ENCODE data around the gene NPL. TPM values are rescaled to one million over a fixed set of nuclear protein-coding genes. Genes with fewer than 3 reads are reported as not detected.

Gene NPL
- total and polyA plus RNA-seq, 2 donors (not counting 1 experiment from before 2014, with no cell fraction given): 1.4 to 2.6 TPM

GRCh38 chr1:182778862-182779261 is 10.7 kb upstream of the NPL start:
- no peaks in the 10 kb centered on the region for H3K36me3 ChIP-seq (ENCODE audit: control insufficient read depth, insufficient read depth, low read length)
- no peak overlapping the region for H3K9ac ChIP-seq (ENCODE audit: insufficient read depth, low read length)
- H3K79me2 ChIP-seq (ENCODE audit: control insufficient read depth, insufficient read depth, low read length): no peaks in the 10 kb centered on the region
- H3K9me3 ChIP-seq (ENCODE audit: control insufficient read depth, insufficient read depth, low read depth, low read length): no peaks in the 10 kb centered on the region
- no peak overlapping the region for H3K4me2 ChIP-seq (ENCODE audit: extremely low read depth, insufficient read depth, low read length)
- DNase-seq (ENCODE audit: low read depth in 2 of 2): no peak
- no peak overlapping the region for H3K4me3 ChIP-seq (replicated peaks in 1 of 4; ENCODE audit: control extremely low read depth in 1 of 4, insufficient read depth in 1 of 4, low read depth in 3 of 4, low read length in 4 of 4)
- H3K27ac ChIP-seq (ENCODE audit: insufficient read depth, low read length): no peak overlapping the region
- H4K20me1 ChIP-seq (ENCODE audit: control insufficient read depth, extremely low read depth, insufficient read depth, low read length): no peaks in the 10 kb centered on the region
- no peaks in the 10 kb centered on the region for H3K27me3 ChIP-seq (ENCODE audit: control insufficient read depth, insufficient read depth, low read length)
- no peak for TF ChIP-seq EZH2 (IDR thresholded peaks at IDR 0.05; ENCODE audit: low read length, missing control alignments)
- no peak for TF ChIP-seq CTCF (conservative IDR thresholded peaks at IDR 0.05 in 1 of 2, IDR thresholded peaks at IDR 0.05 in 1 of 2; ENCODE audit: low read depth in 1 of 2, low read length in 2 of 2)
- no peaks in the 10 kb centered on the region for H3K4me1 ChIP-seq (ENCODE audit: control insufficient read depth, extremely low read depth, insufficient read depth, low read length)
- H2AFZ ChIP-seq (ENCODE audit: low read length): no peak overlapping the region

- no peak overlapping the region for H3K27ac ChIP-seq (ENCODE audit: insufficient read depth, low read length)
- H3K4me1 ChIP-seq (ENCODE audit: control insufficient read depth, extremely low read depth, insufficient read depth, low read length): no peaks in the 10 kb centered on the region
- no peaks in the 10 kb centered on the region for H3K79me2 ChIP-seq (ENCODE audit: control insufficient read depth, insufficient read depth, low read length)
- H2AFZ ChIP-seq (ENCODE audit: low read length): no peak overlapping the region
- TF ChIP-seq EZH2 (IDR thresholded peaks at IDR 0.05; ENCODE audit: low read length, missing control alignments) (no peak), CTCF (conservative IDR thresholded peaks at IDR 0.05 in 1 of 2, IDR thresholded peaks at IDR 0.05 in 1 of 2; ENCODE audit: low read depth in 1 of 2, low read length in 2 of 2) (no peak)
- H3K9ac ChIP-seq (ENCODE audit: insufficient read depth, low read length): no peak overlapping the region
- H3K4me2 ChIP-seq (ENCODE audit: extremely low read depth, insufficient read depth, low read length): no peak overlapping the region
- H3K4me3 ChIP-seq (replicated peaks in 1 of 4; ENCODE audit: control extremely low read depth in 1 of 4, insufficient read depth in 1 of 4, low read depth in 3 of 4, low read length in 4 of 4): no peak overlapping the region
- no peaks in the 10 kb centered on the region for H3K27me3 ChIP-seq (ENCODE audit: control insufficient read depth, insufficient read depth, low read length)
- H3K9me3 ChIP-seq (ENCODE audit: control insufficient read depth, insufficient read depth, low read depth, low read length): no peaks in the 10 kb centered on the region
- DNase-seq (ENCODE audit: low read depth in 2 of 2): no peak
- no peaks in the 10 kb centered on the region for H4K20me1 ChIP-seq (ENCODE audit: control insufficient read depth, extremely low read depth, insufficient read depth, low read length)
- H3K36me3 ChIP-seq (ENCODE audit: control insufficient read depth, insufficient read depth, low read length): no peaks in the 10 kb centered on the region
These were observed 10.0 kb upstream of the NPL start for GRCh38 chr1:182779530-182779929.

GRCh38 chr1:182781841-182782586 is 7.6 kb upstream of the NPL start:
- no peak overlapping the region for H3K4me2 ChIP-seq (ENCODE audit: extremely low read depth, insufficient read depth, low read length)
- H4K20me1 ChIP-seq (ENCODE audit: control insufficient read depth, extremely low read depth, insufficient read depth, low read length): no peaks in the 10 kb centered on the region
- no peaks in the 10 kb centered on the region for H3K79me2 ChIP-seq (ENCODE audit: control insufficient read depth, insufficient read depth, low read length)
- TF ChIP-seq EZH2 (IDR thresholded peaks at IDR 0.05; ENCODE audit: low read length, missing control alignments): no peak
- peak; percentile 57 to 66 for TF ChIP-seq CTCF (conservative IDR thresholded peaks at IDR 0.05 in 1 of 2, IDR thresholded peaks at IDR 0.05 in 1 of 2; ENCODE audit: low read depth in 1 of 2, low read length in 2 of 2)
- no peak overlapping the region for H3K4me3 ChIP-seq (replicated peaks in 1 of 4; ENCODE audit: control extremely low read depth in 1 of 4, insufficient read depth in 1 of 4, low read depth in 3 of 4, low read length in 4 of 4)
- no peaks in the 10 kb centered on the region for H3K4me1 ChIP-seq (ENCODE audit: control insufficient read depth, extremely low read depth, insufficient read depth, low read length)
- no peaks in the 10 kb centered on the region for H3K9me3 ChIP-seq (ENCODE audit: control insufficient read depth, insufficient read depth, low read depth, low read length)
- H3K36me3 ChIP-seq (ENCODE audit: control insufficient read depth, insufficient read depth, low read length): no peaks in the 10 kb centered on the region
- H2AFZ ChIP-seq (ENCODE audit: low read length): no peak overlapping the region
- peak; percentile 42 to 50 for DNase-seq (ENCODE audit: low read depth in 2 of 2)
- H3K27me3 ChIP-seq (ENCODE audit: control insufficient read depth, insufficient read depth, low read length): peaks cover under 1% of the 10 kb centered on the region
- no peak overlapping the region for H3K27ac ChIP-seq (ENCODE audit: insufficient read depth, low read length)
- H3K9ac ChIP-seq (ENCODE audit: insufficient read depth, low read length): no peak overlapping the region
